Hepatocyte (in vitro differentiated cells): ENCODE data around the gene EIF3I. TPM values are rescaled to one million over a fixed set of nuclear protein-coding genes. Genes with fewer than 3 reads are reported as not detected.

Experiments used
- DNase-seq: peaks from one replicate; pipeline ENCODE4 v3.0.0-alpha.2; 2016; ENCODE audit warnings: low spot score
- H2AFZ ChIP-seq: fragments of 200-600 bp; sonication (generic); 2 replicates; pipeline ENCODE4 v1.6.0; 2016; ENCODE audit warnings: antibody characterized with exemption, mild to moderate bottlenecking
- H3K27ac ChIP-seq: fragments of 200-600 bp; sonication (generic); 2 replicates; pipeline ENCODE4 v1.5.1; 2016; ENCODE audit warnings: mild to moderate bottlenecking
- H3K27me3 ChIP-seq: fragments of 200-600 bp; sonication (generic); 2 replicates; pipeline ENCODE4 v1.6.1; 2016
- H3K36me3 ChIP-seq: fragments of 200-600 bp; sonication (generic); replicated peaks from 2 replicates; pipeline ENCODE4 v1.5.1; 2016; ENCODE audit warnings: low read depth; ENCODE audit not compliant: insufficient read depth
- H3K4me1 ChIP-seq: fragments of 200-600 bp; sonication (generic); 2 replicates; pipeline ENCODE4 v1.5.1; 2016; ENCODE audit warnings: mild to moderate bottlenecking, moderate library complexity; ENCODE audit not compliant: insufficient read depth
- H3K4me2 ChIP-seq: fragments of 200-600 bp; sonication (generic); 2 replicates; pipeline ENCODE4 v1.6.0; 2016
- H3K4me3 ChIP-seq: fragments of 200-600 bp; sonication (generic); 2 replicates; pipeline ENCODE4 v1.5.1; 2016; ENCODE audit warnings: mild to moderate bottlenecking
- H3K79me2 ChIP-seq: fragments of 200-600 bp; sonication (generic); 2 replicates; pipeline ENCODE4 v1.6.0; 2017; ENCODE audit warnings: mild to moderate bottlenecking
- H3K9me2 ChIP-seq: fragments of 200-600 bp; sonication (generic); replicated peaks from 2 replicates; pipeline ENCODE4 v1.6.0; 2017; ENCODE audit warnings: mild to moderate bottlenecking; ENCODE audit not compliant: insufficient read depth
- H3K9me3 ChIP-seq: fragments of 200-600 bp; sonication (generic); 2 replicates; pipeline ENCODE4 v1.5.1; 2016; ENCODE audit warnings: low read depth, mild to moderate bottlenecking
- H4K20me1 ChIP-seq: fragments of 200-600 bp; sonication (generic); 2 replicates; pipeline ENCODE4 v1.6.0; 2016; ENCODE audit warnings: mild to moderate bottlenecking; ENCODE audit not compliant: insufficient read depth, poor library complexity, severe bottlenecking
- EZH2 ChIP-seq: fragments of 200-600 bp; sonication (generic); IDR thresholded peaks from 2 replicates; pipeline ENCODE4 v1.6.1; 2016; ENCODE audit warnings: antibody characterized with exemption, mild to moderate bottlenecking, borderline replicate concordance
- EZH2phosphoT487 ChIP-seq: fragments of 200-600 bp; sonication (generic); IDR thresholded peaks from one replicate; pipeline ENCODE4 v1.6.1; 2018; ENCODE audit warnings: antibody characterized with exemption, mild to moderate bottlenecking, low read depth, moderate library complexity; ENCODE audit not compliant: unreplicated experiment, severe bottlenecking
- WGBS: methylation state at CpG from one replicate; pipeline ENCODE4 v1.1.6; 2016; ENCODE audit warnings: low lambda C conversion rate; ENCODE audit errors: missing lambda C conversion rate; 5-methylcytosine and 5-hydroxymethylcytosine counted together
- polyA plus RNA-seq: library from polyadenylated mRNA; unstranded; fragments of >200 nt; fragmentation: Nextera tagmentation; extraction: Ambion mirVana; gene quantifications from 2 replicates; pipeline ENCODE4 v1.2.1, GENCODE V29; 2016
- total RNA-seq: library from RNA; depleted of rRNA; stranded (reverse); fragments of >200 nt; gene quantifications from 2 replicates; pipeline ENCODE4 v1.2.3, GENCODE V29; 2014
- TF ChIP-seq, protein P1 (sequence below): fragments of 200-600 bp; sonication (generic); IDR thresholded peaks from 2 replicates; pipeline ENCODE4 v1.5.1; 2016; ENCODE audit warnings: antibody characterized with exemption, mild to moderate bottlenecking; ENCODE audit not compliant: poor library complexity

The EIF3I gene
- total and polyA plus RNA-seq, 2 experiments from 2014 or later = 177 to 227 TPM

- H3K36me3 ChIP-seq = no peaks in the 10 kb centered on the region
- WGBS = 96% methylated on average over 8 of the region's 8 CpGs
- no peak overlapping the region for H3K4me2 ChIP-seq
These were observed 29.8 kb upstream of the EIF3I start for GRCh38 chr1:32192220-32192948.

DNA sequence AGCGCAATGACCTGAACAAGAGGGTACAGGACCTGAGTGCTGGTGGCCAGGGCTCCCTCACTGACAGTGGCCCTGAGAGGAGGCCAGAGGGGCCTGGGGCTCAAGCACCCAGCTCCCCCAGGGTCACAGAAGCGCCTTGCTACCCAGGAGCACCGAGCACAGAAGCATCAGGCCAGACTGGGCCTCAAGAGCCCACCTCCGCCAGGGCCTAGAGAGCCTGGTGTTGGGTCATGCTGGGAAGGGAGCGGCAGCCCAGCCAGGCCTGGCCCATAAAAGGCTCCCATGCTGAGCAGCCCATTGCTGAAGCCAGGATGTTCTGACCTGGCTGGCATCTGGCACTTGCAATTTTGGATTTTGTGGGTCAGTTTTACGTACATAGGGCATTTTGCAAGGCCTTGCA is 27.2 kb upstream of the EIF3I start:
- TF ChIP-seq EZH2phosphoT487 (no peak), EZH2 (no peak)
- TF ChIP-seq, protein P1, sequence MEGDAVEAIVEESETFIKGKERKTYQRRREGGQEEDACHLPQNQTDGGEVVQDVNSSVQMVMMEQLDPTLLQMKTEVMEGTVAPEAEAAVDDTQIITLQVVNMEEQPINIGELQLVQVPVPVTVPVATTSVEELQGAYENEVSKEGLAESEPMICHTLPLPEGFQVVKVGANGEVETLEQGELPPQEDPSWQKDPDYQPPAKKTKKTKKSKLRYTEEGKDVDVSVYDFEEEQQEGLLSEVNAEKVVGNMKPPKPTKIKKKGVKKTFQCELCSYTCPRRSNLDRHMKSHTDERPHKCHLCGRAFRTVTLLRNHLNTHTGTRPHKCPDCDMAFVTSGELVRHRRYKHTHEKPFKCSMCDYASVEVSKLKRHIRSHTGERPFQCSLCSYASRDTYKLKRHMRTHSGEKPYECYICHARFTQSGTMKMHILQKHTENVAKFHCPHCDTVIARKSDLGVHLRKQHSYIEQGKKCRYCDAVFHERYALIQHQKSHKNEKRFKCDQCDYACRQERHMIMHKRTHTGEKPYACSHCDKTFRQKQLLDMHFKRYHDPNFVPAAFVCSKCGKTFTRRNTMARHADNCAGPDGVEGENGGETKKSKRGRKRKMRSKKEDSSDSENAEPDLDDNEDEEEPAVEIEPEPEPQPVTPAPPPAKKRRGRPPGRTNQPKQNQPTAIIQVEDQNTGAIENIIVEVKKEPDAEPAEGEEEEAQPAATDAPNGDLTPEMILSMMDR = no peak
- Histone ChIP-seq H3K79me2 (no peaks in the 10 kb centered on the region), H4K20me1 (no peaks in the 10 kb centered on the region), H2AFZ (no peak overlapping the region), H3K4me3 (no peak overlapping the region), H3K27ac (no peak overlapping the region), H3K4me2 (no peak overlapping the region), H3K9me2 (no peaks in the 10 kb centered on the region), H3K4me1 (no peaks in the 10 kb centered on the region), H3K9me3 (no peaks in the 10 kb centered on the region), H3K27me3 (no peaks in the 10 kb centered on the region), H3K36me3 (no peaks in the 10 kb centered on the region)
- no peak for DNase-seq
- 100% methylated on average over 6 of the region's 6 CpGs for WGBS

More at GRCh38 chr1:32192220-32192948, 29.8 kb upstream of the EIF3I start:
- no peak for DNase-seq
- no peaks in the 10 kb centered on the region for H3K9me3 ChIP-seq
- no peaks in the 10 kb centered on the region for H3K4me1 ChIP-seq
- no peak overlapping the region for H2AFZ ChIP-seq
- no peak overlapping the region for H3K27ac ChIP-seq
- H3K9me2 ChIP-seq = no peaks in the 10 kb centered on the region
- H3K79me2 ChIP-seq = peaks cover 4% of the 10 kb centered on the region
- TF ChIP-seq, protein P1 = no peak
- TF ChIP-seq EZH2phosphoT487 = no peak
- no peak for TF ChIP-seq EZH2
- peaks cover 4% of the 10 kb centered on the region for H4K20me1 ChIP-seq
- H3K27me3 ChIP-seq = no peaks in the 10 kb centered on the region
- H3K4me3 ChIP-seq = no peak overlapping the region

DNA sequence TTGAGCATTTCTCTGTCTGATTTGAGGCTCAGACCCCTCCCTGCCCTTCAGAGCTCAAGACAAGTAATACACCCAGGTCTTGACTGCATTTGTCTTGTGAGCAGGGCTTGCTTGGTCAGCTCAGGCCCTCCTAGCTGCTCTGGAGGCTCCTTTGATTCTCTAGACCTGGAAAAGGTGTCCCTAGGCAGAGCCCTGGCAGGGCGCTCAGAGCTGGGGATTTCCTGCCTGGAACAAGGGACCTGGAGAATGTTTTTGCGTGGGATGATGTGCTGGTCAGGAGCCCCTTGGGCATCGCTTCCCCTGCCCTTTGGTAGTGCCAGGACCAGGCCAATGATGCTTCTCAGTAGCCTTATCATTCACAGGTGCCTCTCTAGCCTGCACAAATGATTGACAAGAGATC is 26.7 kb upstream of the EIF3I start:
- TF ChIP-seq EZH2phosphoT487 = no peak
- no peak for TF ChIP-seq EZH2
- TF ChIP-seq, protein P1 = no peak
- no peaks in the 10 kb centered on the region for H3K36me3 ChIP-seq
- WGBS = 93% methylated on average over 3 of the region's 3 CpGs

More for the DNA sequence above, 26.7 kb upstream of the EIF3I start:
- Histone ChIP-seq H4K20me1 (no peaks in the 10 kb centered on the region), H3K4me3 (no peak overlapping the region), H3K4me1 (no peaks in the 10 kb centered on the region), H3K27ac (no peak overlapping the region), H3K27me3 (no peaks in the 10 kb centered on the region), H3K4me2 (no peak overlapping the region), H3K79me2 (no peaks in the 10 kb centered on the region), H3K9me3 (no peaks in the 10 kb centered on the region), H3K9me2 (no peaks in the 10 kb centered on the region), H2AFZ (no peak overlapping the region)
- no peak for DNase-seq
